ENCODE data around the gene PDE6C.

DNA sequence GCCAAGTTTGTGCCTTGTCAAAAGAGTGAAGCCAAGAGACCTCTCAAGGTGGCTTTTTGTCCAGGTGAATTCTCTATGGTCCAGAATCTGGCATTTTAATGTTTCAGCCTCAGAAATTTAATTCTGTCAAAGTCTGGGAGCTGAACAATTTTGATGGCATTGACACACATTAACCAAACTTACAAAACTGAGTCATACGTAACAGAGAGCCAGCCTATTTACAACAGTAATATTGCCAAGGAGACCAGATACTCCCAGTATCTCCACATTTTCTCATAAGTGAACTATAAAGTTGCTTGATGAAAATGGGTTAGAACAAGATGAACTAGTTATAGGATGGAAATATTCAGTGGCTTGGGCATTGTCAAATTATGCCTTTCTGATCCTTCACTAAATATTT, 43.8 kb downstream of the PDE6C start:
- TF ChIP-seq, protein P1, sequence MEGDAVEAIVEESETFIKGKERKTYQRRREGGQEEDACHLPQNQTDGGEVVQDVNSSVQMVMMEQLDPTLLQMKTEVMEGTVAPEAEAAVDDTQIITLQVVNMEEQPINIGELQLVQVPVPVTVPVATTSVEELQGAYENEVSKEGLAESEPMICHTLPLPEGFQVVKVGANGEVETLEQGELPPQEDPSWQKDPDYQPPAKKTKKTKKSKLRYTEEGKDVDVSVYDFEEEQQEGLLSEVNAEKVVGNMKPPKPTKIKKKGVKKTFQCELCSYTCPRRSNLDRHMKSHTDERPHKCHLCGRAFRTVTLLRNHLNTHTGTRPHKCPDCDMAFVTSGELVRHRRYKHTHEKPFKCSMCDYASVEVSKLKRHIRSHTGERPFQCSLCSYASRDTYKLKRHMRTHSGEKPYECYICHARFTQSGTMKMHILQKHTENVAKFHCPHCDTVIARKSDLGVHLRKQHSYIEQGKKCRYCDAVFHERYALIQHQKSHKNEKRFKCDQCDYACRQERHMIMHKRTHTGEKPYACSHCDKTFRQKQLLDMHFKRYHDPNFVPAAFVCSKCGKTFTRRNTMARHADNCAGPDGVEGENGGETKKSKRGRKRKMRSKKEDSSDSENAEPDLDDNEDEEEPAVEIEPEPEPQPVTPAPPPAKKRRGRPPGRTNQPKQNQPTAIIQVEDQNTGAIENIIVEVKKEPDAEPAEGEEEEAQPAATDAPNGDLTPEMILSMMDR (IDR thresholded peaks at IDR 0.05), result no peak
- TF ChIP-seq POLR2A (IDR thresholded peaks at IDR 0.05), result no peak
- no peak for TF ChIP-seq EP300 (IDR thresholded peaks at IDR 0.05; ENCODE audit: low read depth)
- no peak for TF ChIP-seq POLR2AphosphoS5 (IDR thresholded peaks at IDR 0.05)

Measured in transverse colon (tissue), 4 donors.